Measurements from ENCODE around the gene UBXN1.

UBXN1 gene

GRCh38 chr11:62667460-62667859 lies 11.4 kb downstream of the UBXN1 start:
- no peak for TF ChIP-seq CTCF (IDR thresholded peaks at IDR 0.05; ENCODE audit: poor library complexity, severe bottlenecking)
- no peaks in the 10 kb centered on the region for H3K27me3 ChIP-seq (ENCODE audit: insufficient read depth, poor library complexity, severe bottlenecking)
- no peak overlapping the region for H3K4me3 ChIP-seq (ENCODE audit: severe bottlenecking)
- ATAC-seq (ENCODE audit: low read depth) (no peak), DNase-seq (ENCODE audit: low spot score) (no peak)
- H3K9me3 ChIP-seq (ENCODE audit: severe bottlenecking): no peaks in the 10 kb centered on the region
- peaks cover 6% of the 10 kb centered on the region for H3K4me1 ChIP-seq (ENCODE audit: insufficient read depth, poor library complexity, severe bottlenecking)
- peak overlapping the region; percentile 84 for H3K27ac ChIP-seq (ENCODE audit: poor library complexity, severe bottlenecking)
- H3K36me3 ChIP-seq (ENCODE audit: low read depth): peaks cover 27% of the 10 kb centered on the region

GRCh38 chr11:62666259-62666926 lies 12.5 kb downstream of the UBXN1 start:
- no peak for TF ChIP-seq CTCF (IDR thresholded peaks at IDR 0.05; ENCODE audit: poor library complexity, severe bottlenecking)
- no peaks in the 10 kb centered on the region for H3K27me3 ChIP-seq (ENCODE audit: insufficient read depth, poor library complexity, severe bottlenecking)
- DNase-seq (ENCODE audit: low spot score): no peak
- peaks cover 28% of the 10 kb centered on the region for H3K36me3 ChIP-seq (ENCODE audit: low read depth)
- H3K4me3 ChIP-seq (ENCODE audit: severe bottlenecking): peak overlapping the region; percentile 88
- H3K27ac ChIP-seq (ENCODE audit: poor library complexity, severe bottlenecking): peak overlapping the region; percentile 84
- H3K9me3 ChIP-seq (ENCODE audit: severe bottlenecking): no peaks in the 10 kb centered on the region
- ATAC-seq (ENCODE audit: low read depth): peak; percentile 3; the same call in 1 of the 3 replicates
- H3K4me1 ChIP-seq (ENCODE audit: insufficient read depth, poor library complexity, severe bottlenecking): peaks cover 6% of the 10 kb centered on the region

DNA sequence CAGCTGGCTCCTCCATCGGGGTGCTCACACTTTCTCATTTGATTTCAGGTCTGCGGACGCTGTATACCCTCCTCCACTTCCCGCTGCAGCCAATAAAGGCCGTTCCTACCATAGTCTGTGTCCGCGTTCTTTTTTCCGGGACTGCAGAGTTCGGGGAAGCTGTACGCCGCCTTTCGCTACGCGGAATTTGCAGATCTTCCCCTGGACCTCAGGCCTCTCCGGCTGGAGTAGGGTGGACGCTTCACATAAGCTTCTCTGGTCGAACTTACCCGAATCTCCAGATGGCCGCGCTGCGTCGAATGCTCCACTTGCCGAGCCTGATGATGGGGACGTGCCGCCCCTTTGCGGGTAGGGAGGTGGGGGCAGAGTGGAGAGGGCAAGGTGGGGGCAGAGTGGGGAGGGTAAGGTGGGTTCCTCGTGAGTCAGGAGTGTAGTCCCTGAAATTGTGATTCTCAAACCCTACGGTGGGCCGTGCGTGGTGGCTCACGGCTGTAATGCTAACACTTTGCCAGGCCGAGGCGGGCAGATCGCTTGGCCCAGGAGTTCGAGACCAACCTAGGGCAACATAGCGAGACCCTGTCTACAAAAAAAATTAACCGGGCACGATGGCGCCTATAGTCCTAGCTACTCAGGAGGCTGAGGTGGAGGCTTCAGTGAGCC lies 13.1 kb downstream of the UBXN1 start:
- DNase-seq (ENCODE audit: low spot score) (no peak), ATAC-seq (ENCODE audit: low read depth) (peak; percentile 8)
- Histone ChIP-seq H3K27me3 (ENCODE audit: insufficient read depth, poor library complexity, severe bottlenecking) (no peaks in the 10 kb centered on the region), H3K27ac (ENCODE audit: poor library complexity, severe bottlenecking) (peak overlapping the region; percentile 84), H3K9me3 (ENCODE audit: severe bottlenecking) (no peaks in the 10 kb centered on the region), H3K36me3 (ENCODE audit: low read depth) (peaks cover 32% of the 10 kb centered on the region), H3K4me1 (ENCODE audit: insufficient read depth, poor library complexity, severe bottlenecking) (peaks cover 2% of the 10 kb centered on the region), H3K4me3 (ENCODE audit: severe bottlenecking) (peak overlapping the region; percentile 88)
- no peak for TF ChIP-seq CTCF (IDR thresholded peaks at IDR 0.05; ENCODE audit: poor library complexity, severe bottlenecking)

DNA sequence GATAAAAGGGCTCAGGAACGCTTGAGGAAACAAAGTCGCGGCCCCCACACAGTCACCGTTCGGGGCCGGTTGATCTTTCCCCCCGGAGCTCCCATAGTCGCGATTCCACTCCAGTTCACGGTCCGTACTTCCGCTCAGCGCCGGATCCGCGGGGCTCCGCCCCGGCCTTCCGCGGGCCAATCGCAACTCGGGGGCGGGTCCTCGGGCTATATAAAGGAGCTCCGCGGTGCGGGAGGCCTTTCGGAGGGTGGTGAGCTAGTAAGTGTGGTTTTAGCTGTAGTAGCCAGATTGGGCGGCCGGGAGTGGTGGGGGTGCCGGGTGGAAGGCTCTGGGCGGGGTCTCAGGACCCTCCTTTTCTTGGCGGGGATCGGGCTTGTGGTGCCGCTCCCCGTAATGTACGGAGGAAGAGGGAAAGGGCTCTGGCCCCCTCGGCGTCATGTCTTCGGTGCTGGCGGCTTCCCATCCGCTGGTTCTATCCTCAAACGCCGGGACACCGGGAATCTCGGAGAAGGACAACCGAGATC lies 13.7 kb downstream of the UBXN1 start, which contains the start of the genes C11orf98 and CSKMT:
Gene C11orf98 (minus strand): TSS at position 136 of the 524 bp plus-strand sequence. CDS start 41 bp downstream, at position 95.
Gene CSKMT (plus strand): TSS at position 238 of the 524 bp plus-strand sequence. CDS start 568 bp downstream, outside the sequence.
- TF ChIP-seq CTCF (IDR thresholded peaks at IDR 0.05; ENCODE audit: poor library complexity, severe bottlenecking): no peak
- Histone ChIP-seq H3K4me1 (ENCODE audit: insufficient read depth, poor library complexity, severe bottlenecking) (no peaks in the 10 kb centered on the region), H3K27me3 (ENCODE audit: insufficient read depth, poor library complexity, severe bottlenecking) (no peaks in the 10 kb centered on the region), H3K36me3 (ENCODE audit: low read depth) (peaks cover 32% of the 10 kb centered on the region), H3K9me3 (ENCODE audit: severe bottlenecking) (no peaks in the 10 kb centered on the region), H3K4me3 (ENCODE audit: severe bottlenecking) (peak within 1 kb of the TSS; percentile 88), H3K27ac (ENCODE audit: poor library complexity, severe bottlenecking) (peak within 1 kb of the TSS; percentile 84)
- DNase-seq (ENCODE audit: low spot score) (peak; percentile 89), ATAC-seq (ENCODE audit: low read depth) (peak; percentile 83)

Data from RWPE2 (cell line).